Muscle of leg (tissue), 16 donors: ENCODE measurements around the gene OR14K1. TPM values are rescaled to one million over a fixed set of nuclear protein-coding genes. Genes with fewer than 3 reads are reported as not detected.
"Not testable (repeated sequence)": the region's sequence is repeated elsewhere in the genome, so short reads cannot be mapped to it uniquely, and the experiment has no call there.

Experiments
- DNase-seq: peaks from one replicate; pipeline ENCODE4 v3.0.0; 2013
- H3K27ac ChIP-seq: one replicate; pipeline ENCODE4 v1.5.1; 2013; ENCODE audit warnings: mild to moderate bottlenecking, low read length, control low read depth
- H3K27me3 ChIP-seq: one replicate; pipeline ENCODE4 v1.6.1; 2013; ENCODE audit warnings: low read length; ENCODE audit not compliant: control insufficient read depth, insufficient read depth
- H3K36me3 ChIP-seq: one replicate; pipeline ENCODE4 v1.6.1; 2013; ENCODE audit warnings: low read length; ENCODE audit not compliant: control insufficient read depth, insufficient read depth
- H3K4me1 ChIP-seq: one replicate; pipeline ENCODE4 v1.6.1; 2013; ENCODE audit warnings: low read length; ENCODE audit not compliant: control insufficient read depth, insufficient read depth
- H3K4me3 ChIP-seq: one replicate; pipeline ENCODE4 v1.5.1; 2013; ENCODE audit warnings: low read length, control low read depth
- H3K9me3 ChIP-seq: replicated peaks from 2 replicates; pipeline ENCODE4 v1.6.1; 2013; ENCODE audit warnings: low read depth, low read length; ENCODE audit not compliant: control insufficient read depth
- WGBS: methylation state at CpG from one replicate; pipeline ENCODE4 v1.1.5; 2013; ENCODE audit warnings: missing lambda C conversion rate; ENCODE audit not compliant: insufficient coverage; 5-methylcytosine and 5-hydroxymethylcytosine counted together
- long read RNA-seq, 11 donors: transcript quantifications; one replicate each; lab custom pipeline, GENCODE V29; 2026
- polyA plus RNA-seq, 8 donors: library from polyadenylated mRNA; unstranded; fragments of 120-200 nt; gene quantifications; one replicate each; pipeline versions ENCODE4 v1.2.1 to v1.2.3, GENCODE V29; 2013; ENCODE audit warnings: inconsistent platforms in 1 of 8, low replicate concordance in 1 of 8; ENCODE audit not compliant: insufficient read length in 8 of 8, insufficient read depth in 1 of 8
- total RNA-seq: library from RNA; stranded (reverse); fragments of 120-200 nt; gene quantifications from one replicate; pipeline ENCODE4 v1.2.4, GENCODE V29; 2013

Gene OR14K1
- total RNA-seq = not detected
- not detected for polyA plus RNA-seq
- long read RNA-seq, donor 1 = 0 reads
- long read RNA-seq, donor 2 = 0 reads
- long read RNA-seq, donor 3 = 0 reads
- long read RNA-seq, donor 4 = 0 reads
- long read RNA-seq, donor 5 = 0 reads
- long read RNA-seq, donor 6 = 0 reads
- long read RNA-seq, donor 7 = 0 reads
- long read RNA-seq, donor 8 = 0 reads
- long read RNA-seq, donor 9 = 0 reads
- long read RNA-seq, donor 10 = 0 reads
- long read RNA-seq, donor 11 = 0 reads

DNA sequence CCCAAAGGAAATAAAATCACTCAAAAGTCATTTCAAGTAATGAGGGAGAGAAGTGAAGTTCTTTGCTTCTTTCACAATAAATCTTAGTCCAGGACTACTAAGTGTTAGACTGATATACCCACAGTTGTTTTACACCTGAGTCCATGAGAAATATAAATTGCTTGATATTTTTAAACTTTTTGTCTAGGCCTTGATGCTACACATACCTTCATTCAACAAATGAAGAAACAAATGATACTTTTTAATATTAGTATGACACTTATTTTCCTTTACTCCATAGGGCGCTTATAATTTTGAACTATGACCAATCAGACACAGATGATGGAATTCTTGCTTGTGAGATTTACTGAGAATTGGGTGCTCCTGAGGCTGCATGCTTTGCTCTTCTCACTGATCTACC is at the start of gene OR14K1:
TSS of gene OR14K1 (plus strand) at position 301 of the 400 bp plus-strand sequence. CDS start at position 301, 0 bp downstream.
- peaks cover 3% of the 10 kb centered on the region for H3K9me3 ChIP-seq

GRCh38 chr1:247701338-247701737 is 37.1 kb upstream of the OR14K1 start:
- no peaks in the 10 kb centered on the region for H3K36me3 ChIP-seq
- no peak for DNase-seq
- H3K27me3 ChIP-seq = no peaks in the 10 kb centered on the region
- H3K9me3 ChIP-seq = peaks cover 7% of the 10 kb centered on the region
- WGBS = no CpG with 5 or more reads among the region's 1 CpG
- no peak overlapping the region for H3K27ac ChIP-seq
- H3K4me3 ChIP-seq = no peak overlapping the region
- no peaks in the 10 kb centered on the region for H3K4me1 ChIP-seq

More for the DNA sequence above, at the start of gene OR14K1:
- Histone ChIP-seq H3K36me3 (no peaks in the 10 kb centered on the region), H3K4me1 (no peaks in the 10 kb centered on the region), H3K27ac (no peak within 1 kb of the TSS), H3K4me3 (no peak within 1 kb of the TSS), H3K27me3 (no peaks in the 10 kb centered on the region)
- no CpG with 5 or more reads among the region's 1 CpG for WGBS
- no peak for DNase-seq

DNA sequence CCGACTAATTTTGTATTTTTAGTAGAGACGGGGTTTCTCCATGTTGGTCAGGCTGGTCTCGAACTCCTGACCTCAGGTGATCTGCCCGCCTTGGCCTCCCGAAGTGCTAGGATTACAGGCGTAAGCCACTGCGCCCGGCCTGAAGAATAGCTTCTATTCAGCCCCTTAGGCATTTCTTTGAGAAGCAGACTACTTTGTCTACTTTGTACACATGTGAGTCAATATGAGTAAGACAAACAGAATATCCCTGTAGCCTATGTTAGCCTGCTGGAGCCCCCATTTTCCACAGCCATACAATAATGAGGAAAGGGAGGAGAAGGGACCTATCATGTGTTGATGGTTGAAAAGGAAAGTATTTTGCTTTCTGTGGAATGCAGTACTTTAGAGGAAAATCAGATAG is 27.7 kb upstream of the OR14K1 start:
- H3K4me3 ChIP-seq, H3K4me1 ChIP-seq, DNase-seq, H3K27me3 ChIP-seq, H3K27ac ChIP-seq, H3K36me3 ChIP-seq: not testable (repeated sequence)
- 100% methylated on average over 1 of the region's 8 CpGs for WGBS
- H3K9me3 ChIP-seq = peaks cover 15% of the 10 kb centered on the region

- no peaks in the 10 kb centered on the region for H3K4me1 ChIP-seq
- H3K27me3 ChIP-seq = no peaks in the 10 kb centered on the region
- H3K36me3 ChIP-seq = no peaks in the 10 kb centered on the region
- H3K9me3 ChIP-seq = peaks cover 9% of the 10 kb centered on the region
- WGBS = 93% methylated on average over 6 of the region's 7 CpGs
- H3K4me3 ChIP-seq = no peak overlapping the region
- no peak for DNase-seq
- H3K27ac ChIP-seq = no peak overlapping the region
These were observed 24.7 kb upstream of the OR14K1 start for GRCh38 chr1:247713753-247714152.

GRCh38 chr1:247716546-247716945 is 21.9 kb upstream of the OR14K1 start, which contains the start of gene OR6F1:
OR6F1 (minus strand) TSS chr1:247716646; CDS start chr1:247712755, 3,891 bp downstream.
- Histone ChIP-seq H3K27me3 (no peaks in the 10 kb centered on the region), H3K27ac (no peak within 1 kb of the TSS), H3K9me3 (peaks cover 10% of the 10 kb centered on the region), H3K4me3 (no peak within 1 kb of the TSS), H3K36me3 (no peaks in the 10 kb centered on the region), H3K4me1 (no peaks in the 10 kb centered on the region)
- no CpG with 5 or more reads among the region's 3 CpGs for WGBS
- no peak for DNase-seq

DNA sequence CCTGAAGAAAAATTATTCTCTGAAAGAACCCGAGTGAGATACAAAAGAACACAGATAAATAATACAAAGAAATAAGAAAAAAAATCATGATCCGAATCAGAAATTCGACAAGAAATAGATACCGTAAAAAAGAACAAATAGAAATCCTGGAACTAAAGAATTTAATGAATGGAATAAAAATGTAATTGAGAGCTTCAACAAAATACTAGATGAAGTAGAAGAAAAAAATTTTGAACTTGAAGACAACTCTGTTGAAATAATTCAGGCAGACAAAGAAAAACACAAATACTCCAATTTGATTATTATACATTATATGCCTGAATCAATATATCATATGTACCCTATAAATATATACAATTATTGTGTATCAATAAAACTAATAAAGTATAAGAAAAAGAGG is 17.2 kb upstream of the OR14K1 start:
- no peak for DNase-seq
- Histone ChIP-seq H3K27me3 (no peaks in the 10 kb centered on the region), H3K4me1 (no peaks in the 10 kb centered on the region), H3K9me3 (peaks cover 11% of the 10 kb centered on the region), H3K36me3 (no peaks in the 10 kb centered on the region), H3K27ac (no peak overlapping the region), H3K4me3 (no peak overlapping the region)
- WGBS = no CpG with 5 or more reads among the region's 4 CpGs

DNA sequence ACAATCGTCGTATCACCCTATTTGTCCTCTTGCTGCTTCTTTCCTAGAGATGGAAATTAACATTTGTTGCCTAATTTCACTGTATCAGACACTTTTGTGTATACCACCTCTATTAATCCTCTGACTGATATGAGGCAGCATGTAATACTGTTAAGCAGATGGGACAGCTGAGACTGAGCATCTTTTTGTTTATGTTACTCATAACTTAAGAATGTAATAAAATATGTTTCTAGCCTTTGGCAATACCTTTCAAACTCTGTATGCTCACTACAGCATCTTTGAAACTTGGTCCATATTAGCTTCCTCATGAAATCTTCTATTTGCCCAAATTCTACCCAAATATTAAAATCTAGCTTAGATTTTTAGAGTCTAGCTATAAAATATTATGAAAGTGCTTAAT is 2.3 kb downstream of the OR14K1 start:
- H3K36me3 ChIP-seq = no peaks in the 10 kb centered on the region
- H3K27me3 ChIP-seq = no peaks in the 10 kb centered on the region
- no peaks in the 10 kb centered on the region for H3K4me1 ChIP-seq
- H3K9me3 ChIP-seq = peaks cover 7% of the 10 kb centered on the region
- no CpG with 5 or more reads among the region's 2 CpGs for WGBS
- DNase-seq = no peak
- no peak overlapping the region for H3K27ac ChIP-seq
- no peak overlapping the region for H3K4me3 ChIP-seq

DNA sequence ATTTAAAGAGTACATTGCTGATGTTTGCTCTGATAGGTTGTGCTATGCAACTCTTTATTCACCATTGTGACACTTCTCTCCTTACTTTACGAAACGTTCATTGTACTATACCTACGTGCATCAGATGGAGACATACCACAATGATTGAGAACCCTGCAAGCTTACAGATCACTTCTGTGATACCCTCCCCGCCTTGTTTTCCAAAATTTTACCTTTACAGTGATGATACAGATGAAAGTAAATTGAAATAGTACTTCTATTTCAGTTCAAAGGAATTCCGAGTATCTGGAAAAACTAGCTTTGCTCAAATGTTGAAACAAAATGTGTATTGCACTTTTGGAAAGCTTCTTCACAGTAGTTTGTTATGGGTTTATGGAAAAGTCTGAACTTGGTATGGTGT is 3.3 kb downstream of the OR14K1 start:
- Histone ChIP-seq H3K4me1 (no peaks in the 10 kb centered on the region), H3K9me3 (peaks cover 12% of the 10 kb centered on the region), H3K36me3 (no peaks in the 10 kb centered on the region), H3K27ac (no peak overlapping the region), H3K4me3 (no peak overlapping the region), H3K27me3 (no peaks in the 10 kb centered on the region)
- no peak for DNase-seq
- 73% methylated on average over 3 of the region's 5 CpGs for WGBS

- H3K4me1 ChIP-seq, H3K4me3 ChIP-seq, H3K27me3 ChIP-seq, H3K36me3 ChIP-seq, H3K27ac ChIP-seq, DNase-seq: not testable (repeated sequence)
- H3K9me3 ChIP-seq = peaks cover 12% of the 10 kb centered on the region
- no CpG with 5 or more reads among the region's 3 CpGs for WGBS
These were observed 3.9 kb downstream of the OR14K1 start for GRCh38 chr1:247742215-247742760.

DNA sequence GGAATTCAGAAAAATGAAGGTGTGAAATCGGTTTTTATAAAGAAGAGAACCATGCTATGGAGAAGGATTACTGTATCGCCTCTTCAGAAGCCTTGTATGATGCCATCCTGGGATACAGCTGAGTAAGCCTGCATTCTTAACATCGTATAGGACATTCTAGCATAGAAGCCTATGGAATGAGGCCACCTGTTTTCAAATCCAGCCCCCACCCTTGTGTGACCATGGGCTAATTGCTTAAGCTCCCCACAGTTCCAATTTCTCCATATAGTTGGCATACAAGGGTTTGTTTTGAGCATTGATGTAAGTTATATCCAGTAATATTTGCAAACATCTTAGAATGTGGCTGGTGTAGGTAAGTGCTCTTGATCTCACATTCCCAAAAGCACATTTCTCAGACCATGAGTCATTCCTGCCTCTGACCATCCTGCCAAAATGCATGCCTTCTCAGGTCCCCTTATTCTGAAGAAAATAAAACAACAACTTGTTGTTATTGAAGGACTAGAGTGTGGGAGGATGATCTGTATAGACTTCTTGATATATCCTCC is 8.0 kb downstream of the OR14K1 start:
- Histone ChIP-seq H3K36me3 (no peaks in the 10 kb centered on the region), H3K9me3 (peaks cover 25% of the 10 kb centered on the region), H3K27ac (no peak overlapping the region), H3K27me3 (no peaks in the 10 kb centered on the region), H3K4me3 (no peak overlapping the region), H3K4me1 (no peaks in the 10 kb centered on the region)
- no peak for DNase-seq
- WGBS = 60% methylated on average over 1 of the region's 3 CpGs
